B cell (primary cell): ENCODE data around the gene KRTAP9-4. TPM values are rescaled to one million over a fixed set of nuclear protein-coding genes. Genes with fewer than 3 reads are reported as not detected.

ENCODE experiments used
- ATAC-seq: fragments of 200-7000 bp; cut with Tn5 transposase; one replicate; pipeline ENCODE4 v1.10.0; 2021; ENCODE audit warnings: low read depth, mild to moderate bottlenecking, moderate number of reproducible peaks, moderate library complexity
- CTCF ChIA-PET: fragments of 350-600 bp; sonication (Branson Sonifier 250); formaldehyde crosslinking; loops from one replicate; lab custom pipeline; 2021; ENCODE audit warnings: antibody characterized with exemption, inconsistent platforms; lab: Charles Lee
- POLR2A ChIA-PET: fragments of 350-600 bp; sonication (Branson Sonifier 250); formaldehyde crosslinking; loops from one replicate; lab custom pipeline; 2021; ENCODE audit warnings: antibody characterized with exemption; lab: Charles Lee
- DNase-seq: peaks from one replicate; pipeline ENCODE4 v3.0.0; 2013
- H2AFZ ChIP-seq: 2 replicates; pipeline ENCODE4 v1.6.1; 2012; ENCODE audit warnings: mild to moderate bottlenecking, low read depth, low read length; ENCODE audit not compliant: insufficient read depth, poor library complexity, severe bottlenecking
- H3K27ac ChIP-seq, 2 donors: 1 replicate in 1 of 2; 2 replicates in 1 of 2; pipeline ENCODE4 v1.5.1; 2012 to 2013; ENCODE audit warnings: low read length in 2 of 2, mild to moderate bottlenecking in 2 of 2, moderate library complexity in 1 of 2
- H3K27me3 ChIP-seq, 4 experiments: fragments of 200-600 bp in 1 of 4; sonication (generic) in 1 of 4; replicated peaks in 1 of 4; 1 replicate in 2 of 4; 2 replicates in 2 of 4; pipeline versions ENCODE4 v1.6.1 to v1.7.0; 2013 to 2016; ENCODE audit warnings: low read length in 3 of 4, mild to moderate bottlenecking in 2 of 4, mixed read lengths in 1 of 4, moderate library complexity in 1 of 4; ENCODE audit not compliant: insufficient read depth in 4 of 4, control insufficient read depth in 3 of 4; ENCODE audit errors: control extremely low read depth in 1 of 4
- H3K36me3 ChIP-seq, 2 experiments: replicated peaks in 1 of 2; 1 replicate in 1 of 2; 2 replicates in 1 of 2; pipeline versions ENCODE4 v1.6.1 to v1.7.1; 2013; ENCODE audit warnings: low read length in 1 of 2; ENCODE audit not compliant: insufficient read depth in 2 of 2, control insufficient read depth in 1 of 2; ENCODE audit errors: control extremely low read depth in 1 of 2, extremely low read depth in 1 of 2
- H3K4me1 ChIP-seq, 2 donors: fragments of 200-600 bp in 1 of 2; sonication (generic) in 1 of 2; 1 replicate in 1 of 2; 2 replicates in 1 of 2; pipeline versions ENCODE4 v1.5.1 to v1.6.1; 2013 to 2017; ENCODE audit warnings: low read length in 2 of 2; ENCODE audit not compliant: control insufficient read depth in 2 of 2, insufficient read depth in 2 of 2
- H3K4me2 ChIP-seq: replicated peaks from 2 replicates; pipeline ENCODE3; 2012; ENCODE audit warnings: mild to moderate bottlenecking, low read depth, low read length; ENCODE audit not compliant: poor library complexity, severe bottlenecking
- H3K4me3 ChIP-seq, 5 experiments: fragments of 200-600 bp in 1 of 5; sonication (generic) in 1 of 5; 1 replicate in 3 of 5; 2 replicates in 2 of 5; pipeline versions ENCODE4 v1.5.1 to v1.7.0; 2011 to 2016; ENCODE audit warnings: low read length in 4 of 5, mild to moderate bottlenecking in 4 of 5, low read depth in 2 of 5, control low read depth in 1 of 5, moderate library complexity in 1 of 5; ENCODE audit not compliant: insufficient read depth in 1 of 5; ENCODE audit errors: control extremely low read depth in 1 of 5, extremely low read depth in 1 of 5
- H3K79me2 ChIP-seq: fragments of 200-600 bp; sonication (generic); one replicate; pipeline ENCODE4 v1.6.0; 2016; ENCODE audit warnings: low read length; ENCODE audit not compliant: control insufficient read depth, insufficient read depth
- H3K9ac ChIP-seq: fragments of 200-600 bp; sonication (generic); 2 replicates; pipeline ENCODE4 v1.6.1; 2017; ENCODE audit warnings: mild to moderate bottlenecking, low read length, moderate library complexity
- H3K9me3 ChIP-seq, 3 donors: one replicate each; pipeline versions ENCODE4 v1.6.1 to v1.7.1; 2013; ENCODE audit warnings: low read length in 2 of 3; ENCODE audit not compliant: control insufficient read depth in 2 of 3, insufficient read depth in 1 of 3; ENCODE audit errors: control extremely low read depth in 1 of 3
- H4K20me1 ChIP-seq: 2 replicates; pipeline ENCODE4 v1.6.0; 2012; ENCODE audit warnings: mild to moderate bottlenecking, low read length; ENCODE audit not compliant: insufficient read depth, control insufficient read depth, poor library complexity, severe bottlenecking
- H3K27ac Mint-ChIP-seq: one replicate; pipeline ENCODE4 v1.8.0; 2021; ENCODE audit warnings: mixed read lengths
- H3K27me3 Mint-ChIP-seq: one replicate; pipeline ENCODE4 v1.8.0; 2021; ENCODE audit warnings: mixed read lengths
- H3K4me1 Mint-ChIP-seq: one replicate; pipeline ENCODE4 v1.8.0; 2021; ENCODE audit warnings: mixed read lengths
- H3K4me3 Mint-ChIP-seq: one replicate; pipeline ENCODE4 v1.8.0; 2021; ENCODE audit warnings: mixed read lengths
- H3K9me3 Mint-ChIP-seq: one replicate; pipeline ENCODE4 v1.8.0; 2022; ENCODE audit warnings: mixed read lengths; ENCODE audit not compliant: insufficient read depth
- CTCF ChIP-seq: fragments of 200-600 bp; IDR thresholded peaks from one replicate; pipeline ENCODE4 v1.8.0; 2022; ENCODE audit warnings: antibody characterized with exemption, mild to moderate bottlenecking
- EZH2 ChIP-seq: IDR thresholded peaks from 2 replicates; pipeline ENCODE4 v1.6.1; 2012; ENCODE audit warnings: borderline replicate concordance, low read depth, mild to moderate bottlenecking, moderate library complexity, low read length; ENCODE audit not compliant: insufficient read depth, poor library complexity, severe bottlenecking
- whole genome bisulfite sequencing: methylation state at CpG from one replicate; pipeline ENCODE4 v1.1.5; 2013; ENCODE audit warnings: missing lambda C conversion rate; ENCODE audit not compliant: insufficient coverage; 5-methylcytosine and 5-hydroxymethylcytosine counted together
- intact Hi-C: fragments of 100-400 bp; cut with micrococcal nuclease; formaldehyde crosslinking; loops from one replicate; pipeline ENCODE4 v1.10.0; 2022
- polyA plus RNA-seq: library from polyadenylated mRNA; depleted of rRNA; stranded (reverse); fragments of >200 nt; gene quantifications from 2 replicates; pipeline ENCODE4 v1.2.3, GENCODE V29; 2012
- total RNA-seq, 2 donors: library from RNA; stranded (reverse); fragments of 120-200 nt in 1 of 2; gene quantifications; 1 replicate in 1 of 2; 2 replicates in 1 of 2; pipeline versions ENCODE4 v1.2.3 to v1.2.4, GENCODE V29; 2013 to 2022

KRTAP9-4 gene
- total and polyA plus RNA-seq, 2 donors (not counting 1 experiment from before 2014, with no cell fraction given): not detected

- H3K36me3 ChIP-seq: no peaks in the 10 kb centered on the region
- intact Hi-C loops: no loop called here
- no peaks in the 10 kb centered on the region for H3K9me3 ChIP-seq
- peaks cover 74% of the 10 kb centered on the region for H3K27me3 Mint-ChIP-seq
- no peak for TF ChIP-seq CTCF
- no peak for TF ChIP-seq EZH2
- DNase-seq: no peak
- H3K9ac ChIP-seq: no peak overlapping the region
- peaks cover 0 to 10% (median 3%) of the 10 kb centered on the region in 4 experiments for H3K27me3 ChIP-seq
- H3K4me1 ChIP-seq: no peaks in the 10 kb centered on the region
- no peaks in the 10 kb centered on the region for H3K79me2 ChIP-seq
- no peak overlapping the region for H3K27ac Mint-ChIP-seq
- ATAC-seq: no peak
- no peak overlapping the region for H3K4me3 ChIP-seq
- H2AFZ ChIP-seq: no peak overlapping the region
- H3K9me3 Mint-ChIP-seq: no peaks in the 10 kb centered on the region
- H3K4me3 Mint-ChIP-seq: no peak overlapping the region
- no peaks in the 10 kb centered on the region for H4K20me1 ChIP-seq
- ChIA-PET POLR2A (no interaction called here), CTCF (no interaction called here)
- H3K27ac ChIP-seq: no peak overlapping the region
- H3K4me1 Mint-ChIP-seq: no peaks in the 10 kb centered on the region
- H3K4me2 ChIP-seq: no peak overlapping the region
Measured at GRCh38 chr17:41258406-41258805, 8.9 kb downstream of the KRTAP9-4 start.

GRCh38 chr17:41263212-41263611 lies 13.7 kb downstream of the KRTAP9-4 start:
- Histone ChIP-seq H3K36me3 (no peaks in the 10 kb centered on the region), H4K20me1 (no peaks in the 10 kb centered on the region), H2AFZ (no peak overlapping the region), H3K27me3 (peaks cover 0 to 7% (median 3%) of the 10 kb centered on the region in 4 experiments), H3K79me2 (no peaks in the 10 kb centered on the region), H3K9me3 (no peaks in the 10 kb centered on the region), H3K4me3 (no peak overlapping the region), H3K4me2 (no peak overlapping the region), H3K27ac (no peak overlapping the region), H3K9ac (no peak overlapping the region), H3K4me1 (no peaks in the 10 kb centered on the region)
- DNase-seq (no peak), ATAC-seq (no peak)
- intact Hi-C loops: no loop called here
- CTCF ChIA-PET: no interaction called here
- Mint-ChIP-seq H3K4me1 (no peaks in the 10 kb centered on the region), H3K27me3 (peaks cover 70% of the 10 kb centered on the region), H3K4me3 (no peak overlapping the region), H3K9me3 (no peaks in the 10 kb centered on the region), H3K27ac (no peak overlapping the region)
- WGBS: 86% methylated on average over 1 of the region's 2 CpGs
- TF ChIP-seq CTCF (no peak), EZH2 (no peak)
- POLR2A ChIA-PET: no interaction called here
